Ishikawa (cell line): ENCODE data around the gene INTU.

Experiments used
- CEBPB ChIP-seq: IDR thresholded peaks from 2 replicates; pipeline ENCODE4 v1.6.1; 2012
- CREB1 ChIP-seq: IDR thresholded peaks from 2 replicates; pipeline ENCODE4 v1.6.1; 2012; ENCODE audit warnings: low read depth
- EGR1 ChIP-seq: IDR thresholded peaks from 2 replicates; pipeline ENCODE4 v1.6.1; 2012
- EP300 ChIP-seq: IDR thresholded peaks from 2 replicates; pipeline ENCODE4 v1.6.1; 2012; ENCODE audit warnings: borderline replicate concordance
- FOXM1 ChIP-seq: IDR thresholded peaks from 2 replicates; pipeline ENCODE4 v1.6.1; 2012; ENCODE audit warnings: low read depth, borderline replicate concordance
- MAX ChIP-seq: IDR thresholded peaks from 2 replicates; pipeline ENCODE4 v1.6.1; 2012
- NFIC ChIP-seq: IDR thresholded peaks from 2 replicates; pipeline ENCODE4 v1.6.1; 2012
- RAD21 ChIP-seq: IDR thresholded peaks from 2 replicates; pipeline ENCODE4 v1.6.1; 2012; ENCODE audit warnings: low read depth
- REST ChIP-seq: IDR thresholded peaks from 2 replicates; pipeline ENCODE4 v1.6.1; 2012; ENCODE audit warnings: low read depth, mild to moderate bottlenecking
- TAF1 ChIP-seq: IDR thresholded peaks from 2 replicates; pipeline ENCODE4 v1.6.1; 2012; ENCODE audit warnings: low read depth, mild to moderate bottlenecking
- TCF12 ChIP-seq: IDR thresholded peaks from 2 replicates; pipeline ENCODE4 v1.6.1; 2012; ENCODE audit warnings: low read depth
- TEAD4 ChIP-seq: IDR thresholded peaks from 2 replicates; pipeline ENCODE4 v1.6.1; 2012
- USF1 ChIP-seq: IDR thresholded peaks from 2 replicates; pipeline ENCODE4 v1.6.1; 2012
- YY1 ChIP-seq: IDR thresholded peaks from 2 replicates; pipeline ENCODE4 v1.6.1; 2012; ENCODE audit warnings: low read depth
- ZBTB7A ChIP-seq: IDR thresholded peaks from 2 replicates; pipeline ENCODE4 v1.6.1; 2012; ENCODE audit warnings: low read depth

The INTU gene

GRCh38 chr4:127622921-127623796, 9.6 kb upstream of the INTU start:
- TF ChIP-seq CREB1 (no peak), MAX (peak; percentile 50; the same call in 1 of the 2 replicates), EP300 (no peak), RAD21 (peak; percentile 21; the same call in 1 of the 2 replicates), TEAD4 (no peak)

- TF ChIP-seq USF1 (no peak), CREB1 (no peak), TEAD4 (no peak)
Observed at GRCh38 chr4:127623797-127624083, 9.0 kb upstream of the INTU start.

- no peak for TF ChIP-seq REST
- TF ChIP-seq EGR1 = no peak
- no peak for TF ChIP-seq FOXM1
- no peak for TF ChIP-seq RAD21
- no peak for TF ChIP-seq EP300
- no peak for TF ChIP-seq YY1
- TF ChIP-seq TAF1 = no peak
- no peak for TF ChIP-seq CREB1
- no peak for TF ChIP-seq ZBTB7A
- TF ChIP-seq NFIC = no peak
- no peak for TF ChIP-seq USF1
Observed at GRCh38 chr4:127624173-127624572, 8.6 kb upstream of the INTU start.

GRCh38 chr4:127629371-127629770, 3.4 kb upstream of the INTU start:
- TF ChIP-seq NFIC = no peak

- TF ChIP-seq CREB1 (no peak), TEAD4 (no peak), USF1 (no peak), RAD21 (no peak), MAX (no peak), FOXM1 (no peak), YY1 (no peak), EP300 (no peak), CEBPB (no peak), TCF12 (no peak), REST (no peak)
Observed at GRCh38 chr4:127630152-127630551, 2.6 kb upstream of the INTU start.

GRCh38 chr4:127631420-127631819, 1.3 kb upstream of the INTU start:
- TF ChIP-seq RAD21 (no peak), REST (no peak), NFIC (0 out of 2 replicates have a peak, but pooled peaks have one; percentile 35)
